Loucy (cell line): ENCODE data around the gene CDH13.

Experiments used
- EZH2phosphoT487 ChIP-seq: fragments of 200-600 bp; IDR thresholded peaks from 2 replicates; pipeline ENCODE4 v1.6.1; 2018; ENCODE audit warnings: antibody characterized with exemption, mild to moderate bottlenecking, moderate library complexity, borderline replicate concordance
- TF ChIP-seq, protein P1 (sequence below): fragments of 200-600 bp; sonication (generic); conservative IDR thresholded peaks from 2 replicates; pipeline ENCODE4 v1.5.1; 2014; ENCODE audit warnings: mild to moderate bottlenecking, antibody characterized with exemption, low read length

DNA sequence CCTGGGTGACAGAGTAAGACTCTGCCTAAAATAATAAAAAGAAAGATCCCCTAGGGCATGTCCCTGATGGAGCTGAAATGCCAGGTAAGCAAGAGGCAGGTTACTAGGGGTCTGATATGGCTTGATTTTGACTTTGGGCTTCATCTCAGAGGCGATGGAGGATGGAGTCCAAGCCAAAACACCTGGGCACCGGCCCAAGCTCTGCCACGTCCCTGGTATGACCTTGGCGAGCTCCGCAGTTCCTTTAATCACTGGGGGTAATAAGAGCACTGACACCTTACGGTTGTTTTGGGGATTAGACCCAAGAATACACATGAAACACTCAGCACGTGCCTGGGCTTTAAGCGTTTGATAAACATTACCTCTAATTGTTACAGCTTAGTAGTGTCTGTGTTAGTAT is 830.2 kb downstream of the CDH13 start:
- TF ChIP-seq, protein P1, sequence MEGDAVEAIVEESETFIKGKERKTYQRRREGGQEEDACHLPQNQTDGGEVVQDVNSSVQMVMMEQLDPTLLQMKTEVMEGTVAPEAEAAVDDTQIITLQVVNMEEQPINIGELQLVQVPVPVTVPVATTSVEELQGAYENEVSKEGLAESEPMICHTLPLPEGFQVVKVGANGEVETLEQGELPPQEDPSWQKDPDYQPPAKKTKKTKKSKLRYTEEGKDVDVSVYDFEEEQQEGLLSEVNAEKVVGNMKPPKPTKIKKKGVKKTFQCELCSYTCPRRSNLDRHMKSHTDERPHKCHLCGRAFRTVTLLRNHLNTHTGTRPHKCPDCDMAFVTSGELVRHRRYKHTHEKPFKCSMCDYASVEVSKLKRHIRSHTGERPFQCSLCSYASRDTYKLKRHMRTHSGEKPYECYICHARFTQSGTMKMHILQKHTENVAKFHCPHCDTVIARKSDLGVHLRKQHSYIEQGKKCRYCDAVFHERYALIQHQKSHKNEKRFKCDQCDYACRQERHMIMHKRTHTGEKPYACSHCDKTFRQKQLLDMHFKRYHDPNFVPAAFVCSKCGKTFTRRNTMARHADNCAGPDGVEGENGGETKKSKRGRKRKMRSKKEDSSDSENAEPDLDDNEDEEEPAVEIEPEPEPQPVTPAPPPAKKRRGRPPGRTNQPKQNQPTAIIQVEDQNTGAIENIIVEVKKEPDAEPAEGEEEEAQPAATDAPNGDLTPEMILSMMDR = no peak
- TF ChIP-seq EZH2phosphoT487 = no peak
